HPDE6-E6E7 (cell line): Measurements from ENCODE around the gene CTCF.
"Not testable (repeated sequence)": the region's sequence is repeated elsewhere in the genome, so short reads cannot be mapped to it uniquely, and the experiment has no call there.

Experiments used
- DNase-seq: peaks from one replicate; pipeline ENCODE4 v3.0.0; 2011; ENCODE audit warnings: missing footprints; ENCODE audit errors: extremely low spot score

The CTCF gene

DNA sequence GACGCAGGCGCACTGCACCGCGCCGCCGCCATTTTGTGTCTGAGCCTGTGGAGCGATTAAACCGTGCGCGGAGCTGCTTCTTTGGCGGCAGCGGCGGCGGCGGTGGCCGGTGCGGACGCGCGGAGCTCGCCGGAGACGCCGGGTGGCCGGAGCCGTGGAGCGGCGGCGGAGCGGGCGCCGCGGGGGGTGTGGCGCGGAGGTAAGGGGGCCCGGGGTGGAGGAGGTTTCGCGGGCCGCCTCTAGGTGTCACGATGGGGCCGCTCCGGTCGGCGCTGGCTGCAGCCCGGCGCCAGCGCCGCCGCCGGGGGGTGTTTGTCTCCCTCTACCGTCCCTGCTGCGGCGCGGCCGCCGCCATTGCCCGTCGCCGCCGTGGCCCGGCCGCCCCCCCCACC, at the start of gene CTCF:
TSS of gene CTCF (plus strand) at position 1 of the 392 bp plus-strand sequence. CDS start 48,307 bp downstream, outside the sequence.
- peak; percentile 84 for DNase-seq

DNA sequence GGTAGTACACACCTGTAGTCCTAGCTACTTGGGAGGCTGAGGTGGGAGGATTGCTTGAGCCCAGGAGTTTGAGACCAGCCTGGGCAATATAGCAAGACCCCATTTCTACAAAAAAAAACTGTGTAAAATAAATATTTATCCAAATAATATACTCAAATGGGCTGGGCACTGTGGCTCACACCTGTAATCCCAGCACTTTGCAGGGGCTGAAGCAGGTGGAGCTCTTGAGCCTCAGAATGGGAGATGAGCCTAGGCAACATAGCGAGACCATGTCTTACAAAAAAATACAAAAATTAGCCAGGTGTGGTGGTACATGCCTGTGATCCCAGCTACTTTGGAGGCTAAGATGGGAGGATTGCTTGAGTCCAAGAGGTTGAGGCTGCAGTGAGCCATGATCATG, 48.4 kb upstream of the CTCF start:
- not testable (repeated sequence) for DNase-seq

- DNase-seq: no peak
These were observed 47.9 kb upstream of the CTCF start for GRCh38 chr16:67514382-67514828.

DNA sequence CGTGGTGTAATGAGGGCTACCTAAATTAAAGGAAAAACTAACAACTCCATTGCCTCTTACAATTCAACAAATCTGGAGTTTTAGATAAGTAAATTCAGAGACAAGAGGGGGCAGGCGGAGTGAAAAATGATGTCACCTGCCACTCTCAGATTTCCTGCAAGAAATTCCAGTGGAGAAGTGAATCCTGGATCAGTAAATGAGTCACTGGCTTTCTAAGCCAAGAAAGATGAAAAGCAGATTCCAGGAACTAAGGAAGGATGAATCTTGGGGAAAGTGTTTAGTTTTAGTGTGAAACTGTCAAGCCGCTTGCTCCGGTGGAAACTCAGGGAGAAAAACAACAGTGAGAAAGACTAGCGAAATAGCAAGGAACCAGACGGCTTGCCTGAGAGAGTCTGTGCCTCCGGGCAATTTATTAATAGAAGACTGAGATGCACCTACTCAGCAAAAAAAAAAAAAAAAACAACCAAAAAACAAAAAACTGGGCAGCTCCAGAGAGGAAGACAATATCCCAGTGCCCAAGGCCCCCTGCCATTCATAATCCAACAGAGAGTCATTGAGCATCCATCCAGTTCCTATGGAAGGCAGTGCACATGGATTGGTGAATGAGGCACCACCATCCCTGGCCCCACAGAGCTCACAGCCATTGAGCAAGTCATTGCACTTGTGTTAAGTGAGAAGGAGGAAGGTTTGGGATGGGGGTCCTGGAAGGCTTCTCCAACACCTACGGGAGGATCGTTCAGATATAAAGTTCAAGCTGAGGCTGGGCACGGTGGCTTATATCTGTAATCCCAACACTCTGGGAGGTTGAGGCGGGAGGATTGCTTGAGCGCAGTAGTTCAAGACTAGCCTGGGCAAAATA, 45.8 kb upstream of the CTCF start:
- DNase-seq: no peak

GRCh38 chr16:67517155-67517445, 45.2 kb upstream of the CTCF start:
- no peak for DNase-seq

DNA sequence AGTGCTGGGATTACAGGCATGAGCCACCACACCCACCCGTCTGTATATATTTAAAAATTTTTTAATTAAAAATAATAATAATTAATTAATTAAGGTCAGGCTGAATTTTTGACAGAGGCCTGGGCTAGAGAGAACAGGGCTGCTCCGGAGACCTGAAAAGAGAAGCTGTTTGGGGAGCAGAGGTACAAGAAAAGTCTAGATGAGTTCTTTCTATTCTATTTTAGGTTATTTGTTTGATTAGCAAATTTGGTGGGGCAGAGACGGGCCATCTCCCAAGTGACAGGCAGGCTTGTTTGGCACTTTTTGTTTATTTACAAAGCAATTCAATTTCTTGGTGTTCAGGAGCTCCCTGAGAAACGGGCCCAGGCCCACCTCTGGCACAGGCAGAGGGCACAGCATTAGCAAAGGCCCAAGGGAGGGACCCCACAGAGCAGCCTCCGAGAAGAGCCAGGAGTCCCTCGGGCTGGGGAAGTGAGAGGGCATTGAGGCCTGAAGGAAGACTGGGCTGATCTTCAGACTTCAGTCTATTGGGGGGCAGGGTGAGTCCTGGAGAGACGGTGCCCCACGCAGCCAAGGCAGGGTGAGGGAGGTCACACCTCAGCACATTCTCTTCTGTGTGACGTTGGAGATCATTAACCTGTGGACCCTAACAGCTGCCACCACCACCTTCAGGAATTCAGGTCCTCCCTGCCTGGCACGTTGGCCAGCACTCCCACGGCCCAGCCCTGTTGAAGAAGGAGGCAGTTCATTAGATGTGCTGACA, 44.5 kb upstream of the CTCF start:
- no peak for DNase-seq

DNA sequence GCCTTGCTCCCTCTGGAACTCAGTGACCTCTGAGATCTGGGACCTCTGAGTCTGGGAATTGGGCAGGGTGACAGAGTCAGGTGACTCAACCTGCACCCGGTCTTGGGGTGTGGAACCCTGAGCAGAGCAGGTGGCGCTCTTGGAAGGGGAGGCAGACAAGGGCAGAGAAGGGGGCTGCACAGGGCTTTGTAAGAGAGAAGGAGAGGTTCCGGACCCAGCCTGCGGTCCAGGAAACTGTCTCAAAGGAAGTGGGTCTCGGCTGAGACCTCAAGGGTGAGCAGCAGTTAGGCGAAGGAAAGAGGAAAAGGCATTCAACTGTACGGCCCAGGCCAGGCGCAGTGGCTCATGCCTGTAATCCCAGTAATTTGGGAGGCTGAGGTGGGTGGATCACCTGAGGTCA, 43.6 kb upstream of the CTCF start:
- DNase-seq: no peak

GRCh38 chr16:67519242-67519641, 43.1 kb upstream of the CTCF start:
- no peak for DNase-seq

DNA sequence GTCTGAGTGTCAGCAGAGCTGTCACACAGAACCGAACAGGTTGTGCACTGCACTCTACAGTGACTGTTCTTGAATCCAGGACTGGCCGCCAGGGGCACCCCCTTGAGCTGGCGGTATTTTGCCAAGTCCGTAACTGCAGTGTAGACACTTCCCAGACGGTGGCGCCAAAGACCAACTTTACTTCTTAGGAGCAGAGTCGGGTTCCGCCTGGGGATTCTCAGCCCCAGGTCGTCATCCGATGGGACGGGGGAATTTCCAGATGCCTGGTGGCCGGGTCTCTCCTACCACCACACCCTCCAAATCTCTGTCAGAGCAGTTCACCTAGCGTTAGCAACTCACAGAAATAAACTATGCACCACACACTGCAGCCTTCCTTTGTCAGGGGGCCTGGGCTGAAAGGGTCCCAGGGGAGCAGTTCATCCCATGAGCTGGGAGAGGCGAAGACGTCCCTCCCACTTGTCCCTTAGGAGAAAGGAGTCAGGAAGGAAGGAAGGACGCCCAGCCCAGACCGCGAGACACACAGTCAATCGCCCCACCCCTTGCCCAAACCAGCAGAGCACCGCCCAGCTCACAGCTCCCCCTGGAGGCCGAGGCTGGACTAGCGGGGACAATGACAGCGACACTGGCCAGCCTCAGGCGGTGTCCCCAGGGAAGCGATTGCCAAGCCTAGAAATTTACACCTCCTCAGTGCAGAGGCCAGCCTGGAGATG, 41.1 kb upstream of the CTCF start:
- peak; percentile 99 for DNase-seq

DNA sequence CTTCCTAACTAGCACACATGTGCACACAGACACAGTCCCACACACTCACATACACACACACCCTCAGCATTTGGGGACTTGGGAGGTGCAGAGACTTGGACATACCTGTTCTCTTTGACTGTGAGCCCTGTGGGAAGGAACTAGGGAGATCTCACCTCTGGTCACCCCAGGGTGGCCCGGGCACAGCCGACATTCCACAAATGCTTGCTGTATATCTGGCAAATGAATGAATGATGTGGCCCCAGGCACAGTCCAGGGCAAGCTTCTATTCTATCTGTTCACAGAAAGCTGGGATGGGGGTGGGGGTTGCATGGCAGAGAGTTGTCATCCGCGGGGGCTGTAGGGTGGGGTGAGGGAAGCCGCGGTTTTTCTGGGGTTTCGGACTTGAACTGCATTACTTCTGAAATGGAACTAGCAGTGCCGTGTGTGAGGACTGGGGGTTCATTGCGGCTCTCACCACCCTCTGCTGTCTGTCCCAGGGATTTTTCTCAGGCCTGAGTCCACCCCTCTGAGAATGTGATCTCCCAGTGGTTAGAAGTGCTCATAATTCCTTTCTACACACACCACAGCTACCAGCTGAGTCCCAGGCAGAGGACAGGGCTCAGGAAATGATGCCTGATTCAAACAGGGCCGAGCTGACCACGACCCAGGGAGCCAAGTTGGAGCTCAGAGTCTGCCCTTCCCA, 37.0 kb upstream of the CTCF start:
- no peak for DNase-seq

DNA sequence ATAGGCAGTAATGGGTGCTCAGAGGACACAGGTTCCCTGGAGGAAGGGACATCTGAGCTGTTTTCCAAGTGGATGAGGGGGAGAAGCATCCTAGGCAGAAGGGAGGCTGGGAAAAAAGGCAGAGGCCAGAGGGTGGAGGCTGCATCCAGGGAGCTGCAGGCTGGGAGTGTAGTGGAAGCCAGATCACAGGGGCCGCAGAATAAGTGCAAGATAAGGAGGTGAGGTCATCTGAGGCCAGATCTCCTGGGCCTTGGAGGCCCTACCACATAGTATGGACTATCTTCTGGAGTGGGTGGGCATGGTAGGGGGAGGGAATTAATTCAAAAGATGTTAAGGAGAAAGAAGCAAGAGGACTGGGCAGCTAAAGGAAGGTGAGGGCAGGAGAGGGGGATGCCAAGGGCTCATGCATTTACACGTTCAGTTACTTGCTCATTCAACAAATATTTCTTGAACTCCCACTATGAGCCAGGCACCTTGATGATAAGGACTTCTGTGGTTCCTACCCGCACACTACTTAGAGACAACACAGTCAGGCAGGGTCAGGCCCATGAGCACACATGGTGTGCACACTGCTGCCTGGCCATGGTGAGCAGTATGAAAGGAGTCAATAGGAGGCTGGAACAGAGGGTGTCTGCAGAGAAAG, 36.1 kb upstream of the CTCF start:
- no peak for DNase-seq

GRCh38 chr16:67528222-67528869, 34.0 kb upstream of the CTCF start, which contains the start of gene RIPOR1:
RIPOR1 (plus strand) TSS chr16:67528829; CDS start chr16:67538447, 9,618 bp downstream.
- no peak for DNase-seq

DNA sequence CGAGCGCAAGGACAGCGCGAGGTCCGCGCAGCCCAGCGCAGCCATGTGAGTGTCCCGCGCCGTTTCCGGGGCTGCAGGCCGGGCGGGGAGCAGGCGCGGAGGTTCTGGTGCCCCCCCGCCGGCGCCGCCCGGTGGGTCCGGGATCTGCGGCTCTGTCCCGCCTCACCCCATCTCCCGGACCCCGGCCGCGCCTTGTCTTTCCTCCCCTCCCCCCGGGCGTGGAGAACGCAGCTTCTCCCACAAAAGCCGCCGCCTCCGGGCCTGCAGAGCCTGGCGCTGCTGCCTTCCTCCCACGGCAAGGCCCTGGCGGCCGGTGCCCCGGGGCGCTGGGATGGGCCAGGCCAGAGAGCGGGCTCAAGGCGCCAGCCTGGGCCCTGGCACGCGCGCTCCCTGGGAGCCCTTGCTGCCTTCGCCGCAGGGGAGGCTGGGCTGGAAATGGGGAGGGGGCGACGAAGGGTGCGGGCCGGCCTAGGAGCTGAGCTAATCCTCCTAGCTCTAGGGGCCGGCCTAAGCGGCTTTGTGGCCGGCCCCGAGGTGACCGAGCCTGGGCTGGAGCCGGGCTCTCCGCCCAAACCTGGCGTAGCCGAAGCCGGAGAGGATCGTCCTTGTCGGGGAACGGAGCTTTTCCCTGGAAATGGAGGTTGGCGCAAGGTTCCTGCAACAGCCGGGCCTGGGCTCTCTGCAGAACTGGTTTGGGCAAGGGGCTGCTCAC, 33.3 kb upstream of the CTCF start:
- peak; percentile 72 for DNase-seq

GRCh38 chr16:67529582-67530012, 32.7 kb upstream of the CTCF start:
- DNase-seq: no peak

DNA sequence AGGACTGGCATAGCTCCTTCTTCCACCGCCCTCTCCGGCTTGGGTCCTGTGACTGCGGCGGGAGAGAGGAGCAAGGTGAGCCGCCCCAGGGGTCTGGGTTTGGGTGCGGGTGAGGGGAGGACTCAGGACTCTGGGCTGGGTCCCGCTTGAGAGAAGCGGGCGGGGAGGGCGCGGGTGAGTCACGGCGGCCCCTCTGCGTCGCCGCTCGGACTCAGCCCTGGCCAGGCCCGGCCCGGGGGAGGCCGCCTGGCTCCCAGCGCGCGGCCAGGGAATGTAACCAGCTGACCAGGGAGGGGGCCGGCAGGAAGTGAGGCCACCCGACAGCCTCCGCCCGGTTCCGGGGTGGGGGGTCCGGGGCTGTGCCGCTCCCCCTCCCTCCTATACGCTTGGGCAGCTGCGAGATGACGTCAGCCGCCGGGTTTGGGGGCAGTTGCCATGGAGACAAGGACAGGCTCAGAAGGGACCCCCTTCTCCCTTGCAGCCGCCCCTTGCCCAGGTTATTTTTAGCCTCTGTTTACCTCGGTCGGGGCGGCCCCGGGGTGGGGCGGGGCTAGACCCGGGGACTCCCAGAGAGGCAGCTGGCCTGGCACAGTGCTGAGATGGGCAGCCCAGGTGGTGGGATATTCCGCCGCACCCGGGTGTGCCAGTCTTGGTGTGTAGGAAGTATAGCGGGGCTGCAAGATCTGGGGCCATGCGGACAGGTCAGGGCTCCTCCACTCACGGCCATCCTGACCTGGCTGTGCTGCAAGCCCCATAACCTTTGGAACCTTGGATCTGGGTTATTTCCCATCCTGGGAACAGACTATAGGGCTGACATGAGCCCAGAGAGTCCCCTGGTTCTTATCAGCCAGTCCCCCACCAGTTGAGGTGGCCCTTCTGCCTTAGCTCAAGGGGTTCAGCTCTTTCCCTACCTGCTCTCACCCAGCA, 32.0 kb upstream of the CTCF start:
- DNase-seq: no peak

DNA sequence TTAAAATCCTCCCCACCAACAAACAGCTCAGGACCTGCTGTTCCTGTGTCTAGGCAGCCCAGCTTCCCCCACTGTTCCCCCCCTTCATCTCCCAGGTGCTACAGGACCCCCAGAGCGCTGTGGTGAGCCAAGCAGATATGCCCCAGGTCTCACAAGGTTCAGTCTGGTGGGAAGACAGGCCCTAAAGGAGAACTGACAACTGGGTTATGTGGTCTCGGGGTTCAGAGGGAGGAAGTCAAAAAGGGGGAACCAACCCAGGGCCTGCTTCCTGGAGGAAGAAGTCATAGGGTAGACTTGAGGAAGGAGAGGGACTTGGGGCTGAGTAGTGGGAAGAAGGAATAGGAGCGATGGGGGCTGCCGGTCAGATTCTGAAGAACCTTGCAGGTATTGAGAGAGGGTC, 31.1 kb upstream of the CTCF start:
- no peak for DNase-seq

GRCh38 chr16:67533024-67533560, 29.2 kb upstream of the CTCF start:
- DNase-seq: no peak

GRCh38 chr16:67533987-67534386, 28.3 kb upstream of the CTCF start:
- not testable (repeated sequence) for DNase-seq

- no peak for DNase-seq
These were observed 27.9 kb upstream of the CTCF start for GRCh38 chr16:67534431-67534830.
